GM19452 (cell line): Measurements from ENCODE around the gene SPACDR.
"Not testable (repeated sequence)": the region's sequence is repeated elsewhere in the genome, so short reads cannot be mapped to it uniquely, and the experiment has no call there.

Experiments used
- ATAC-seq: cut with Tn5 transposase; IDR thresholded peaks from one replicate; pipeline ENCODE4 v1.9.1; 2021; ENCODE audit not compliant: unreplicated experiment

SPACDR gene, protein sequence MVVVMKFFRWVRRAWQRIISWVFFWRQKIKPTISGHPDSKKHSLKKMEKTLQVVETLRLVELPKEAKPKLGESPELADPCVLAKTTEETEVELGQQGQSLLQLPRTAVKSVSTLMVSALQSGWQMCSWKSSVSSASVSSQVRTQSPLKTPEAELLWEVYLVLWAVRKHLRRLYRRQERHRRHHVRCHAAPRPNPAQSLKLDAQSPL

DNA sequence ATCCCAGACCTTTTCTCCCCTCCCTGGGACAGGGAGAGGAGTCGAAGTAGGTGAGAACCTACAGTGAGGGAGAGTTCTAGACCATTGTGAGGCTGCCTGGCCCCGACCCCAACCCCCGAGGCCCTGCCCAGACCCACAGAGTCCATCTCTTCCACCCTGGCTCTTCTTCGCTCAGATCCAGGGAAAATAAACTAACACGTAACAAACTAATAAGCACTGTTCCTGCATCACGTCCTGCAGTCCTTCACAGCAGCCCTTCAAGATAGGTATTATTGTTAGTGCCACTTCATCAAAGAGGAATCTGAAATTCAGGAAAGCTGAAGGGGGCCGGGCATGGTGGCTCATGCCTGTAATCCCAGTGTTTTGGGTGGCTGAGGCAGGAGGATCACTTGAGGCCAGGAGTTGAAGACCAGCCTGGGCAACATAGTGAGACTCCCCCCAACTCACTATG is at the start of gene SPACDR:
Gene SPACDR, minus strand, starts transcription at position 51 of the 451 bp plus-strand sequence. CDS start 235 bp downstream, outside the sequence.
- no peak for ATAC-seq

- ATAC-seq: no peak
Observed at GRCh38 chr7:100513212-100513810, 49.3 kb upstream of the SPACDR start.

DNA sequence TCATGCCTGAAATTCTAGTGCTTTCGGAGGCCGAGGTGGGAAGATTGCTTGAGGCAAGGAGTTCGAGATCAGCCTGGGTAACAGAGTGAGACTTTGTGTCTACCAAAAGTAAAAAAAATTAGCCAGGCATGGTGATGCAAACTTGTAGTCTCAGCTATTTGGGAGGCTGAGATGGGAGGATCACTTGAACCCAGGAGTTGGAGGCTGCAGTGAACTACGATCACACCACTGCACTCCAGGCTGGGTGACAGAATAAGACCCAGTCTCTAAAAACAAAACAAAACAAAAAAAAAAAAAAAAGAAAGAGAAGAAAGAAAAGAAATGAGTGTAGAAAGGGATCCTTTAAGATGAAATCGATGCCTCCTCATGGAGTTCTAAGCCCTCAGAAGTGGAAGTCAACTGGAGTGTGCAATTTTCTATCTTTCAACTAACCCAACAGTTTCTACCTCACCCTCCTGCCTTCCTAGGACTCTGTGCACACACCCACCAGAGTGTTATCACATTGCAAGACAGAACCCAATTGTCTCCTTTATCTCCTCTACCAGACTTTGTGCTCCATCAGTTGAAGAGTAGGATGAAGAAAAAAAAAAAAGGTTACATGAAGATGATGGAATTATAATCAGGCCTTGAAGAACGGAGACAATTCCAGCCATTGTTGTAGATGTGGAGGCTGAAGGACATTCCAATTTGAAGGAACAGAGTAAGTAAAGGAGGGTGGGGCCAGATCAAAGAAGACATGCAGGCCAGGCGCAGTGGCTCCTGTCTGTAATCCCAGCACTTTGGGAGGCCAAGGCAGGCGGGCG is 46.6 kb upstream of the SPACDR start:
- no peak for ATAC-seq

- no peak for ATAC-seq
Observed at GRCh38 chr7:100509231-100509630, 45.2 kb upstream of the SPACDR start.

DNA sequence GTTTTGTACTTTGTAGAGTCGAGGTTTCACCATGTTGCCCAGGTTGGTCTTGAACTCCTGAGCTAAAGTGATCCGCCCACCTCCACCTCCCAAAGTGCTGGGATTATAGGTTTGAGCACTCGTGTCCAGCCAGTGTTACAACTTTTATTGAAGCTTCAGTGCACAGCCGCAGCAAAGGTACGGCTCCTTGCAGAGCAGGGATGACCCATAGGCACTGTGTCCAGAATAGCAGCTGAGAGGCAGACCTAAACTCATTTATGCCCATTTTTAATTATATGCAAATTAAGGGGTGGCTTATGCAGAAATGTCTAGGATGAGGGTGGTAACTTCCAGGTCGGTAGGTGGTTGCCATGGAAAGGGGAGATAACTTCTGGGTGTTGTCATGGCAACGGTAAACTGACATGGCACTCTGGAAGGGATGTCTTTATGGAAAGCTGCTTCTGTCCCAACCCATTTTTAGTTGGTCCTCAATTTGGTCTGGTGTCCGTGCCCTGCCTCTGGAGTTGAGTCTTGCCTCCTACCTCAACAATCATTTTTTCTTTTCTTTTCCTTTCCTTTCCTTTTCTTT is 42.4 kb upstream of the SPACDR start:
- no peak for ATAC-seq

- no peak for ATAC-seq
Observed at GRCh38 chr7:100504887-100505611, 41.0 kb upstream of the SPACDR start.

GRCh38 chr7:100504031-100504430 is 40.0 kb upstream of the SPACDR start:
- ATAC-seq: not testable (repeated sequence)

DNA sequence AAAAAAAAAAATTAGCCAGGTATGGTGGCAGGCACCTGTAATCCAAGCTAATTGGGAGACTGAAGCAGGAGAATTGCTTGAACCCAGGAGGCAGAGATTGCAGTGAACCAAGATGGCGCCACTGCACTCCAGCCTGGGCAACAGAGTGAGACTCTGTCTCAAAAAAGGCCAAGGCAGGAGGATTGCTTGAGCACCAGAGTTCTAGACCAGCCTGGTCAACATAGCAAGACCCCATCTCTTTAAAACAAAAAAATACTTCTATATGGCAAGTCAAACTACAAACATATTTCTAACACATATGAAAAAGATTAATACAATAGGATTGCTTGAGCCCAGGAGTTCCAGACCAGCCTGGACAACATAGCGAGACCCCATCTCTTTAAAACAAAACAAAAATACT is 36.7 kb upstream of the SPACDR start:
- ATAC-seq: not testable (repeated sequence)

DNA sequence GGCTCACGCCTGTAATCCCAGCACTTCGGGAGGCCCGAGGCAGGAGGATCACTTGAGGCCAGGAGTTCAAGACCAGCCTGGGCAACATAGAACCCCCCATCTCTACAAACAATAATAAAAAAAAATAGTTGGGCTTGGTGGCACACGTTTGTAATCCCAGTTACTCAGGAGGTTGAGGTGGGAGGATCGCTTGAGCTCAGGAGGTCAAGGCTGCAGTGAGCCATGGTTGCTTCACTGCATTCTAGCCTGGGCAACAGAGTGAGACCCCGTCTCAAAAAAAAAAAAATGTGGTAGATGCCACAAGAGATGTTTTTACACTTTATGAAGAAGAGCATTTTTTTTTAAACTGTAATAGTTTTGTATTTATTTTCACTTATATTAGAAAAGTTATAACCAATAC is 32.4 kb upstream of the SPACDR start:
- ATAC-seq: no peak

GRCh38 chr7:100493476-100494264 is 29.6 kb upstream of the SPACDR start:
- ATAC-seq: no peak

DNA sequence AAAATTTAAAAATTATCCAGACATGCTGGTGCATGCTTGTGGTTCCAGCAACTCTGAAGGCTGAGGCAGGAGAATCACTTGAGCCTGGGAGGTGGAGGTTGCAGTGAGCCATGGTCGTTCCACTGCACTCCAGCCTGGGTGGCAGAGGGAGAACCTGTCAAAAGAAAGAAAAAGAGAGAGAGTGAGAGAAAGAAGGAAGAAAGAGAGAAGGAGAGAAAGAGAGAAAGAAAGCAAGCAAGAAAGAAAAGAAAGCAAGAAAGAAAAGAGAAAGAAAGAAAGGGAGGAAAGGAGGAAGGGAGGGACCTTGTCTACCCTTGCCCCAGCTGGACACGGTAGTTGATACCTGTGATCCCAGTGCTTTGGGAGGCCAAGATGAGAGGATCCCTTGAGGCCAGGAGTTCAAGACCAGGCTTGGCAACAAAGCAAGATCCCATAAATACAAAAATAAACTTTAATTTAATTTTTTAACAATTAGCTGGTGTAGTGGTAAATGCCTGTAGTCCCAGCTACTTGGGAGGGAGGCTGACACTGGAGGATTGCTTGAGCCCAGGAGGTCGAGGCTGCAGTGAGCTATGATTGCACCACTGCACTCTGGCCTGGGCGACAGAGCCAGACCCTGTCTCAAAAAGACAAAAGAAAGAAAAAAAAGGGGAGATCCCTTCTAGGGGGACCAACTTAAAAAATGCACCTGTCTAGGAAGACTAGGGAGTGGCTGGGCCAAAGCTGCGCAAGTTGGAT is 28.8 kb upstream of the SPACDR start:
- ATAC-seq: no peak

- ATAC-seq: no peak
Observed at GRCh38 chr7:100491192-100491578, 27.1 kb upstream of the SPACDR start.

GRCh38 chr7:100490483-100491191 is 26.6 kb upstream of the SPACDR start:
- no peak for ATAC-seq

GRCh38 chr7:100489824-100490223 is 25.8 kb upstream of the SPACDR start:
- no peak for ATAC-seq

GRCh38 chr7:100489121-100489520 is 25.1 kb upstream of the SPACDR start:
- no peak for ATAC-seq

- ATAC-seq: no peak
Observed at GRCh38 chr7:100488333-100489095, 24.5 kb upstream of the SPACDR start.

GRCh38 chr7:100486753-100487446 is 22.8 kb upstream of the SPACDR start:
- no peak for ATAC-seq
